ENCODE data around the gene P2RX7.
"Not testable (repeated sequence)": the region's sequence is repeated elsewhere in the genome, so short reads cannot be mapped to it uniquely, and the experiment has no call there.

The P2RX7 gene

GRCh38 chr12:121138284-121138683, 5.6 kb downstream of the P2RX7 start:
- TF ChIP-seq CTCF (IDR thresholded peaks at IDR 0.05): no peak
- no peaks in the 10 kb centered on the region for H3K27me3 ChIP-seq (ENCODE audit: control insufficient read depth, insufficient read depth, low read length)
- no peaks in the 10 kb centered on the region for H3K79me2 ChIP-seq
- no peak overlapping the region for H3K9ac ChIP-seq
- no peaks in the 10 kb centered on the region for H3K9me3 ChIP-seq (ENCODE audit: control insufficient read depth, low read length)
- no peaks in the 10 kb centered on the region for H3K36me3 ChIP-seq (ENCODE audit: control insufficient read depth, insufficient read depth, low read length)
- no peak overlapping the region for H3K27ac ChIP-seq
- no peak overlapping the region for H3K4me3 ChIP-seq (ENCODE audit: low read depth, low read length)
- no peak overlapping the region for H2AFZ ChIP-seq
- no peaks in the 10 kb centered on the region for H3K4me1 ChIP-seq
- no peak overlapping the region for H3K4me2 ChIP-seq (ENCODE audit: low read length)

DNA sequence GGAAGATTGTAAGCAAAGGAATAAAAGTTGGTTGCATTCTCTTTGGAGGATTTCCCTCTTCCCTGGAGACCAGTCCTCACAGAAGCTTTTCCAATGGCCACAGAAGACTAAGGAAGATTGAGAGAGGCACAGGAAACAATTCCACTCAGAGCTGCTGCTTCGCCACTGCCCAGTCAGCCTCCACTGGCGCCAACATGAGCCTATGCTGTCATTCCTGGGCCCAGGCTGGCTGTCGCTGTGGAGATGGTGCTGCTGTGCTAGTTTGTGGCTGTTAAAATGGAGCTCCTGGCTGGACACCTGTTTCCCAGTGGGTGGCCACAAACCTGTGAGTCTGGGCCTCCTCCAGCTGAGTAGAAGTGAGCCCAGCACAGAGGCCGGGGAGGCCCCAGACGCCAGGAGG, 6.6 kb downstream of the P2RX7 start:
- no peaks in the 10 kb centered on the region for H3K27me3 ChIP-seq (ENCODE audit: control insufficient read depth, insufficient read depth, low read length)
- no peaks in the 10 kb centered on the region for H3K79me2 ChIP-seq
- no peak overlapping the region for H3K27ac ChIP-seq
- no peaks in the 10 kb centered on the region for H3K36me3 ChIP-seq (ENCODE audit: control insufficient read depth, insufficient read depth, low read length)
- no peak for TF ChIP-seq CTCF (IDR thresholded peaks at IDR 0.05)
- no peak overlapping the region for H3K4me3 ChIP-seq (ENCODE audit: low read depth, low read length)
- no peaks in the 10 kb centered on the region for H3K4me1 ChIP-seq
- no peak overlapping the region for H3K9ac ChIP-seq
- H3K9me3 ChIP-seq (ENCODE audit: control insufficient read depth, low read length): no peaks in the 10 kb centered on the region
- no peak overlapping the region for H2AFZ ChIP-seq
- H3K4me2 ChIP-seq (ENCODE audit: low read length): no peak overlapping the region

GRCh38 chr12:121142171-121142950, 9.7 kb downstream of the P2RX7 start:
- Histone ChIP-seq H3K9me3 (ENCODE audit: control insufficient read depth, low read length) (no peaks in the 10 kb centered on the region), H3K4me2 (ENCODE audit: low read length) (no peak overlapping the region), H3K9ac (no peak overlapping the region), H3K79me2 (no peaks in the 10 kb centered on the region), H3K4me3 (ENCODE audit: low read depth, low read length) (no peak overlapping the region), H3K4me1 (no peaks in the 10 kb centered on the region), H3K27ac (no peak overlapping the region), H2AFZ (no peak overlapping the region), H3K36me3 (ENCODE audit: control insufficient read depth, insufficient read depth, low read length) (no peaks in the 10 kb centered on the region), H3K27me3 (ENCODE audit: control insufficient read depth, insufficient read depth, low read length) (no peaks in the 10 kb centered on the region)
- no peak for TF ChIP-seq CTCF (IDR thresholded peaks at IDR 0.05)

DNA sequence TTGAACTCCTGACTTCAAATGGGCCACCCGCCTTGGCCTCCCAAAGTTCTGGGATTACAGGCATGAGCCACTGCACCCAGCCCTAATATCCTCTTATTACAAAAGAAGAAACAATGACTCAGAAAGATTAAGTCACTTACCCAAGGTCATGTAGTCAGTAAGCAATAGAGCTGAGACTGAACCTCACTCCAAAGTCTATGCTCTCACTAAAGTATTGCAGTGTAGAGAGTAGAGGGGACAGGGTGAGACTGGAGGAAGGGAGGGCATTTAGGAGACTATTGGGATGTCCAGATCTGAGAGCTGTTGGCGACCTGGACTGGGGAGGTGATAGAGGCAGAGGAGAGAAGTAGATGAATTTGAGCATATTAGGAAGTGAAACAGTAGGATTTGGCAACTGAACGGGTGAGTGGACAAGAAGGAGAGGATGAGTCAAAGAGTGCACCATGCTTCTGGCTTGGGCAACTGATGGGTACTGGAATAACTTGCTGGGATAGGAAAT, 11.8 kb downstream of the P2RX7 start:
- TF ChIP-seq CTCF (IDR thresholded peaks at IDR 0.05): no peak
- H3K79me2 ChIP-seq: no peaks in the 10 kb centered on the region
- H3K27me3 ChIP-seq (ENCODE audit: control insufficient read depth, insufficient read depth, low read length): no peaks in the 10 kb centered on the region
- H3K4me3 ChIP-seq (ENCODE audit: low read depth, low read length): no peak overlapping the region
- no peak overlapping the region for H3K4me2 ChIP-seq (ENCODE audit: low read length)
- H3K36me3 ChIP-seq (ENCODE audit: control insufficient read depth, insufficient read depth, low read length): no peaks in the 10 kb centered on the region
- H2AFZ ChIP-seq: no peak overlapping the region
- H3K9ac ChIP-seq: no peak overlapping the region
- no peaks in the 10 kb centered on the region for H3K9me3 ChIP-seq (ENCODE audit: control insufficient read depth, low read length)
- H3K27ac ChIP-seq: no peak overlapping the region
- H3K4me1 ChIP-seq: no peaks in the 10 kb centered on the region

DNA sequence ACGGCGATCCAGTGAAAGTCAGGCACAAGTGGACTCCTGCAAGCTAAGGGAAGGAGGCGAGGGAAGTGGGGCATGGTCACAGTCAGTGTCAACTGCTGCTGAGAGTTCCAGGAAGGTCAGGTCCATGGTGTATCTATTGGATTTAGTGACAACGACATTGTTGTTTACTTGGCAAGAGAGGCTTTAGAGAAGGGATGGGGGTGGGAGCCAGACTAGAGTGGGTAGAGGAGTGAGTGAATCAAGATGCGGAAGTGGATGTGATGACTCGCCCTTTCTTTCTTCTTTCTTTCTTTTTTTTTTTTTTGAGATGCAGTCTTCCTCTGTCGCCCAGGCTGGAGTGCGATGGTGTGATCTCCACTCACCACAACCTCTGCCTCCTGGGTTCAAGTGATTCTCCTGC, 12.5 kb downstream of the P2RX7 start:
- no peak overlapping the region for H3K27ac ChIP-seq
- H3K9me3 ChIP-seq (ENCODE audit: control insufficient read depth, low read length): no peaks in the 10 kb centered on the region
- no peak overlapping the region for H3K9ac ChIP-seq
- no peak overlapping the region for H3K4me3 ChIP-seq (ENCODE audit: low read depth, low read length)
- H3K4me1 ChIP-seq: no peaks in the 10 kb centered on the region
- no peaks in the 10 kb centered on the region for H3K27me3 ChIP-seq (ENCODE audit: control insufficient read depth, insufficient read depth, low read length)
- no peak overlapping the region for H2AFZ ChIP-seq
- no peak for TF ChIP-seq CTCF (IDR thresholded peaks at IDR 0.05)
- no peaks in the 10 kb centered on the region for H3K36me3 ChIP-seq (ENCODE audit: control insufficient read depth, insufficient read depth, low read length)
- H3K79me2 ChIP-seq: no peaks in the 10 kb centered on the region
- H3K4me2 ChIP-seq (ENCODE audit: low read length): no peak overlapping the region

DNA sequence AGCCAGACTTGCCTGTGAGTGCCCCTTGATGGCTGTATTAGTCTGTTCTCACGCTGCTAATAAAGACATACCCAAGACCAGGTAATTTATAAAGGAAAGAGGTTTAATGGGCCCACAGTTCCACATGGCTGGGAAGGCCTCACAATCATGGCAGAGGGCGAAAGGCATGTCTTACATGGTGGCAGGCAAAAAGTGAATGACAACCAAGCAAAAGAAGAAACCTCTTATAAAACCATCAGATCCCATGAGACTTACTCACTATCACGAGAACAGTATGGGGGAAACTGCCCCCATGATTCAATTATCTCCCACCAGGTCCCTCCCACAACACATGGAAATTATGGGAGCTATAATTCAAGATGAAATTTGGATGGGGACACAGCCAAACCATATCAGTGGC, 16.6 kb downstream of the P2RX7 start:
- not testable (repeated sequence) for H3K4me2 ChIP-seq (ENCODE audit: low read length); H3K36me3 ChIP-seq (ENCODE audit: control insufficient read depth, insufficient read depth, low read length); H3K27me3 ChIP-seq (ENCODE audit: control insufficient read depth, insufficient read depth, low read length); H2AFZ ChIP-seq; H3K9ac ChIP-seq; H3K9me3 ChIP-seq (ENCODE audit: control insufficient read depth, low read length); H3K27ac ChIP-seq; H3K4me3 ChIP-seq (ENCODE audit: low read depth, low read length); H3K79me2 ChIP-seq; H3K4me1 ChIP-seq

Data from parathyroid adenoma (tissue), 2 donors.